ENCODE results near the gene PMP22.
"Not testable (repeated sequence)": the region's sequence is repeated elsewhere in the genome, so short reads cannot be mapped to it uniquely, and the experiment has no call there.

PMP22 gene

GRCh38 chr17:15250135-15250860, 14.8 kb downstream of the PMP22 start:
- ATAC-seq: no peak

- ATAC-seq: no peak
These were observed 15.6 kb downstream of the PMP22 start for GRCh38 chr17:15249487-15249886.

GRCh38 chr17:15247891-15248529, 17.1 kb downstream of the PMP22 start:
- no peak for ATAC-seq

GRCh38 chr17:15245054-15245453, 20.1 kb downstream of the PMP22 start:
- no peak for ATAC-seq

GRCh38 chr17:15240644-15241043, 24.5 kb downstream of the PMP22 start:
- ATAC-seq: no peak

- no peak for ATAC-seq
These were observed 25.6 kb downstream of the PMP22 start for GRCh38 chr17:15239491-15239890.

- ATAC-seq: no peak
These were observed 26.3 kb downstream of the PMP22 start for GRCh38 chr17:15238676-15239422.

- ATAC-seq: no peak
These were observed 27.1 kb downstream of the PMP22 start for GRCh38 chr17:15238057-15238456.

- no peak for ATAC-seq
These were observed 28.1 kb downstream of the PMP22 start for GRCh38 chr17:15237106-15237425.

- ATAC-seq: no peak
These were observed 28.6 kb downstream of the PMP22 start for GRCh38 chr17:15236281-15237105.

- ATAC-seq: no peak
These were observed 31.2 kb downstream of the PMP22 start for GRCh38 chr17:15233971-15234370.

GRCh38 chr17:15233022-15233805, 31.9 kb downstream of the PMP22 start:
- peak; percentile 48 to 53 for ATAC-seq

GRCh38 chr17:15232517-15232915, 32.6 kb downstream of the PMP22 start:
- ATAC-seq: no peak

- ATAC-seq: no peak
These were observed 33.1 kb downstream of the PMP22 start for GRCh38 chr17:15231851-15232516.

- no peak for ATAC-seq
These were observed 34.3 kb downstream of the PMP22 start for GRCh38 chr17:15230866-15231265.

- ATAC-seq: not testable (repeated sequence)
These were observed 43.3 kb downstream of the PMP22 start for GRCh38 chr17:15221827-15222226.

GRCh38 chr17:15220785-15221184, 44.3 kb downstream of the PMP22 start:
- ATAC-seq: no peak

- ATAC-seq: no peak
These were observed 48.6 kb downstream of the PMP22 start for GRCh38 chr17:15216481-15216880.

- ATAC-seq: no peak
These were observed 51.6 kb downstream of the PMP22 start for GRCh38 chr17:15213381-15214087.

- no peak for ATAC-seq
These were observed 54.9 kb downstream of the PMP22 start for GRCh38 chr17:15210247-15210646.

GRCh38 chr17:15203062-15203461, 62.1 kb downstream of the PMP22 start:
- ATAC-seq: not testable (repeated sequence)

Measured in activated CD4-positive, CD25-positive, alpha-beta regulatory T cell treated with anti-CD3 and anti-CD28 coated beads, Interleukin-2, amount 50 U/mL, for 24 hours (primary cell).